Activated effector memory CD4-positive, alpha-beta T cell treated with anti-CD3 and anti-CD28 coated beads, Interleukin-2, amount 50 U/mL, for 16 hours (primary cell): Measurements from ENCODE around the gene PTMA.
"Not testable (repeated sequence)": the region's sequence is repeated elsewhere in the genome, so short reads cannot be mapped to it uniquely, and the experiment has no call there.

Source experiments
- DNase-seq: peaks from one replicate; pipeline ENCODE4 v3.0.0-alpha.2; 2020

The PTMA gene, protein sequence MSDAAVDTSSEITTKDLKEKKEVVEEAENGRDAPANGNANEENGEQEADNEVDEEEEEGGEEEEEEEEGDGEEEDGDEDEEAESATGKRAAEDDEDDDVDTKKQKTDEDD

DNA sequence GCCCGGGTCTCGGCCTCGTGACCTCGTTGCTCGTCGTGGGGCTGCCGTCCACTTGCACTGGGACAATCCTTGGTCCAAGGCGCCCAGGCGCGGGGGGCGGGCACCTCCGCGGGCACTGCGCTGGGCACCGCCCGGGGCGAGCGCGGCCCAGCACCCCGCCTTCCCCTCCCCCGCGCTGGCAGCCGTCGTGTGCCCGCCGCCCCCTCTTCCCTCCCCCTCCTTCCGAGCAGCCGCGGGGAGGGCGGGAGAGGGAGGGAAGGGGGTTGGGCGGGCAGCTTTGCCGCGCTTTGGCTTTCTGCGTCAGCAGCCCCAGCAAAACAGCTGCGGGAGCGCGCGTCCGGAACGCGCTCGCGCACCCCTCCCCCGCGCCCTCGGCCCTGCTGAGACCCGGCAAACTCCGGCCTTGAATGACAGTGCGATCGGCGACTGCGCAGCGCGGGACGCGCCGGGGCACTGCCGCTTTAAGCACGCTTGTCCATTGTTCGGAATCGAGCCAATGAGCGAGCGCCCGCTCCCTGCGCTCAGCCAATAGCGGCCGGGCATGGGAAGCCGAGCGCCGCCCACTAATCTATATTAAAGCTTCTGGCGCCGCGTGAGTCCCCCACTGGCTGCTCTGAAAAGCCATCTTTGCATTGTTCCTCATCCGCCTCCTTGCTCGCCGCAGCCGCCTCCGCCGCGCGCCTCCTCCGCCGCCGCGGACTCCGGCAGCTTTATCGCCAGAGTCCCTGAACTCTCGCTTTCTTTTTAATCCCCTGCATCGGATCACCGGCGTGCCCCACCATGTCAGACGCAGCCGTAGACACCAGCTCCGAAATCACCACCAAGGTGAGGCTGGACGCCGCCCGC, at the start of gene PTMA:
PTMA (plus strand) TSS at position 599 of the 846 bp plus-strand sequence; CDS start at position 781, 182 bp downstream.
- peak; percentile 100 for DNase-seq

DNA sequence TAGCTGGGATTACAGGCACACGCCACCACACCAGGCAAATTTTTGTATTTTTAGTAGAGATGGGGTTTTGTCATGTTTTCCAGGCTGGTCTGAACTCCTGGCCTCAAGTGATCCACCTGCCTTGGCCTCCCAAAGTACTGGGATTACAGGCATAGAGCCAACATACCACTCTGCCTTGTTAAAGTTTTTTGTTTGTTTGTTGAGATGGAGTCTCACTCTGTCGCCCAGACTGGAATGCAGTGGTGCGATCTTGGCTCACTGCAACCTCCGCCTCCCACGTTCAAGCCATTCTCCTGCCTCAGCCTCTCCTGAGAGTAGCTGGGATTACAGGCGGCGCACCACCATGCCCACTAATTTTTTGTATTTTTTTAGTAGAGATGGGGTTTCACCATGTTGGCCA, 48.3 kb upstream of the PTMA start:
- not testable (repeated sequence) for DNase-seq

DNA sequence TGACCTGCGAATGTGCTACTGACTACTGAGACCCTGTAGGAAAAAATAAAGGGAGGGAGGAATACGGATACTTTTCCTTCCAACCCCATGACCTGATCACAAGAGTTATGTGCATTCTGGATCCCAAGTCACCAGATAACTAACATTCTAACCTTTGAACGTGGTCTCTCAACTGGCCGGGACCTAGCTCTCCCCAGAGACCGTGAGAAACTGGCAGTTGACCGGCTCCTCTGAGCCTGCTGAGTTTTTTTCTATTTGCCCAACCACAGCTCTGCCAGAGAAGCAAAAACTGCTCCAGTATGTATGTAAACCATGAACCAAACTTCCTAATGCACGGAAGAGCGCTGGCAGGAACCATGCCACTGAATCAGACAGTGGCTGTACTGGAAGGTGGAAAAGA, 47.5 kb upstream of the PTMA start:
- no peak for DNase-seq

DNA sequence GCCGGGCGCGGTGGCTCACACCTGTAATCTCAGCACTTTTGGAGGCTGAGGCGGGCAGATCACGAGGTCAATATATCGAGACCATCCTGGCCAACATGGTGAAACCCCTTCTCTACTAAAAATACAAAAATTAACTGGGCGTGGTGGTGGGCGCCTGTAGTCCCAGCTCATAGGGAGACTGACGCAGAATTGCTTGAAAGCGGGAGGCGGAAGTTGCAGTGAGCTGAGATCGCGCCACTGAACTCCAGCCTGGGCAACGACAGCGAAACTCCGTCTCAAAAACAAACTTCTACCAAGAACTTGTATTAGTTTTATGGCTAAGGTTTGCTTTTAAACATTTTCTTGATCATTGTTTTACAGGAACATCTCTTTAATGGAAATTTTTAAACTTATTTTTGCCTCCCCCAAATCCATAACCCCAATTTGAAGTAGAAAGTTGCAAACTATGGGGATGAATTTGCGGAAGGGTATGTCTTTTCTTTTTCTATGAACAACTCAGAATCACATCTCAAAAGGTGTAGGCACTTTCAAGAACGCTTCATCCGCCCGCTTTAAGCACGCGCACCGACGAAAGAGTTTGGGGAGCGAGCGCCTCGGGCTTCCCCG, 46.8 kb upstream of the PTMA start:
- no peak for DNase-seq

DNA sequence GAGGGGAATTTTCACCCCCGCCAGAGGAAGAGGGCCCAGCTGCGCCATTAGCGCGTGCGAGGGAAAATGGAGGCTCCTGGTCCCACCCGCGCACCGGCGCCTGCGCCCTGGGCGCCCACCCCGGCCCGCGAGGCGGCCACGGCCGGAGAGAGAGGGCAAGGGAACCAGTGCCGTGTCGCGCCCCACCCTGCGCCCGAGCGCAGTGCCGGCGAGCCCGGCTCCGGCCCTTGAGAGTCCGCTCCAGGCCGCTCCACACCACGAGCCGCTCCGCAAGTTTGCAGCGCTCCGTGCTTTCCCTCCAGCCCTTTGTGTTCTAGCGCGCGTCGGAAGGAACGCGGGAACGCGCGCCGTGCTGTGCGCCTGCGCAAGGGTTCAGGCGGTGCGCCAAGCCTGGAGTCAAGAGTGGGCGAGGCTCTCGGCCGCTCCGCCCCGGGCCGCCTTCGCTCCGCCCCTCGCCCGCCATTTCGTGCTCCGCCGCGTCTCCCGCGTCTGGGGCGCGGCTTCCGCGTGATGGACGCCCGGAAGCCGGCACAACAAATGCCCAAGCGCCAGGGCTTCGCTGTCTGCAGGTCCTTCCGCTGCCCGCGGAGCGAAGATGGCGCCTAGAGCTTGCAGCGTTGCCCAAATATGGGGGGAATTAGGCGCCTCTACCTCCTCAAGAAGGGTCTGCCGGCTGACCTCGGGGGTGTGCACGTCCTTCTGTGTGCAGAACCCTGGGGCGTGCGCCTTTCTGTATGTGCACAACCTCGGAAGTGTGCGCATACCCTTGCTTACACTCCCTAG, 46.1 kb upstream of the PTMA start:
- DNase-seq: peak; percentile 98

DNA sequence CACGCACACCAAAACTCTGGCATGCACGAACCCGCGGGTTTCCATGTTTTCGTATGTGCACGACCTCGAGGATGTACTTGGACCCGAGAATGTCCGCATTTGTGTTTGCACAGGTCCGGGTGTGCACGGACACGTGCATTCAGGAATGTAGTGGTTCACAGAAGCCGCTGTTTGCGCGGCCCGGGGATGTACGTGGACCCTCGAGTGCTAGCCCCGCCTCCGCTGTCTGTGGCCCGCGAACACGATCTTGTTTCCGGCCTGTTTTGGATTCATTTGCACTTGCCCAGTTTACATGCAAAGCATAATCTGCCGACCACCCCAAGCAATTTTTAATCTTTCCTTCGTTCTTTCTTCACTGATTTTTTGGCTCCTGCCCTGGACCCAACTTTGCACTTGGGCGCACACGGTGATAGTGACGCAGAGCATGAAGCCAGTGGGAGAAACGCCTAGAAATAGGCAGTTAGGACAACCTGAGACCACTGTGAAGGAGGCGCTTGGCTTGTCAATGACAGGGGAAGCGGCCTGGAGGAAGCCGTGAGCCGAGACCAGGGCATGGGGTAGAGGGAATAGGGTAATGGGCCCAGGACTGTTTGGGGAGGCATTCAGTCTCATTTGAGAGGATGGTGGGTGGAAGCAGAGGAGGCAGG, 45.4 kb upstream of the PTMA start:
- no peak for DNase-seq

DNA sequence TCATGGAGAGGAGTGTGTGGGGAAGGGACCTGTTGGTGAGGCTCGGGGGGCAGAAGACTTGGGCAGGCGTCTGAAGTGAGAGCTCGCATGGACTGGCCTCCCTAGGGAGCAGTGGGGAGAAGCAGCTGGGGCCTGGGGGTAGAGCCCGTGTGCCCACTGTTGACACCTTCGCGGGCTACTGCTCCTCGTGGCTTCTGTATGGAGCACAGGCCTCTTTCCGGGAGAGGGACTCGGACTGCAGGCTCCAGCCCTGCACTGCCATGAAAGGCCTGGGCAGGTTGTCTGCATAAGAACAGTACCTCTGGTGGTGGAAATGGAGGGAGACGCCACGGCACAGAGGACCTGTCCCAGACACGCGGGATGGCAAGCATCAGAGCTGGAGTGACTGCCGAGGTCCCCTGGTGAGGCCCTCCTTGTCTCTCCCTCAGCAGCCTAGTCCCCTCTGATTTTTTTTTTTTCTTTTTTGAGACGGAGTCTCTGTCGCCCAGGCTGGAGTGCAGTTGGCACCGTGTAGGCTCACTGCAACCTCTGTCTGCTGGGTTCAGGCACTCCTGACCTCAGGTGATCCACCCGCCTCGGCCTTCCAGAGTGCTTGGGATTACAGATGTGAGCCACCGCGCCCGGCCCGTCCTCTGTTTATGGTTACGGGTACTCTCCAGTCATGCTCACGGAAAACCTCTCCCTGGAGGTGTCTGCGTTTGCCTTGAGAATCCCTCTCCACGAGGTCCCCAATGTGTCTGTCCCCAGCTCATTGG, 44.7 kb upstream of the PTMA start:
- DNase-seq: no peak

DNA sequence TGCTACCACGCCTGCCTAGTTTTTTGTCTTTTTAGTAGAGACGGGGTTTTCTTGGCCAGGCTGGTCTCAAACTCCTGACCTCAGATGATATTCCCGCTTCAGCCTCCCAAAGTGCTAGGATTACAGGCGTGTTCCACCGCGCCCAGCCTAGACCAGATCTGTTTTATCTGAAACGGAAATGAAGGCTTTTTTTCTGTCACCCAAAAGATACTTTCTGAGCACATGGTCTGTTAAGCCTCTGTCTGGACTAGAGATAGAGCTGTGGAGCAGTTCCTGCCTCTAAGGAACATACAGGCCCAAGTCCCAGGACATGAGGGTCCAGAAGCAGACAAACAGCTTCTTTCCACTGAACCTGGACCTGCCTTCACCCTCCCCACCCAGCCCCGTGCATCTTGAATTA, 43.6 kb upstream of the PTMA start:
- DNase-seq: no peak

DNA sequence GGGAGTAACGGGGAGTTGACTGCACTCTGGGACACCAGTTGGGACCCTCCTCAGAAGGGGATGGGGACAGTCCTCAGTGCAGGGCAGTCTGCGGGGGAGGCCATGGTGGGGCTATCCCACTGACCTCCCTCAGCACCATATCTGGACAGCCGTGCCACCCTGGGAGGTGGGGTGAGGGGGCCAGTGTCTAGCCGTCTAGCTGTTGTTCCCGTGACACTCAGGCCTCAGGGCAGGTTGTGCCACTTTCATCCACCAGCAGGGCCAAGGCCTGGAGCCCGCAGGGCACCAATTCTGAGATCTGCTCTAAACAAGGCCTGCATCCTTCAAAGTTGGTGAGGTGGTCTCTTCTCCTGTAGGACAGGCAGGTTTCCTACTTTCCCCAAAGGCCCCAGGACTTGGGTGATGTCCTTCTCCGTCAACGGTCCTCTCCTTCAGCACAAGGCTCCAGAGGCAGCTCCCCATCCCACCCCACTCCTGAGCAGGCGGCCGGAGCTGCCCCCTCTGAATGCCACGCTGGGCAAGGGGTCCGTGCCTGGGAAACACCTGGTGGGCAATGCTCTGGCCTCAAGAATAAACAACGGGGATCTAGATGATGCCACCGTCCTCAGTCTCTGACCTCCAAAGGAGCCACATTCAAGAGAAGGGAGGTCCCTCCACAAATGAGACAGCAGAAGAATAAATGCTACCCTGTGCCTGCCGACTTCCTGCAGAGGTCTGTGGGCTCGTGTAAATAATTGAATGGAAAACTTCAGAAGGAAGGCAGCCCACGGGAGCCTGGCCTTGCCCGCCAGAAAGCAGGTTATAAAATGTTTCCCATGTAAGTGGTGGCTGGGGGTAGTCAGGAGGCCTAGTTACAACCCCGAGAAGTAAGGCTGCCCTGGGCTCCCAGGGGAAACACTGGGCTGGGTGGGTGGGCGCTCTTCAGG, 42.8 kb upstream of the PTMA start:
- DNase-seq: no peak

DNA sequence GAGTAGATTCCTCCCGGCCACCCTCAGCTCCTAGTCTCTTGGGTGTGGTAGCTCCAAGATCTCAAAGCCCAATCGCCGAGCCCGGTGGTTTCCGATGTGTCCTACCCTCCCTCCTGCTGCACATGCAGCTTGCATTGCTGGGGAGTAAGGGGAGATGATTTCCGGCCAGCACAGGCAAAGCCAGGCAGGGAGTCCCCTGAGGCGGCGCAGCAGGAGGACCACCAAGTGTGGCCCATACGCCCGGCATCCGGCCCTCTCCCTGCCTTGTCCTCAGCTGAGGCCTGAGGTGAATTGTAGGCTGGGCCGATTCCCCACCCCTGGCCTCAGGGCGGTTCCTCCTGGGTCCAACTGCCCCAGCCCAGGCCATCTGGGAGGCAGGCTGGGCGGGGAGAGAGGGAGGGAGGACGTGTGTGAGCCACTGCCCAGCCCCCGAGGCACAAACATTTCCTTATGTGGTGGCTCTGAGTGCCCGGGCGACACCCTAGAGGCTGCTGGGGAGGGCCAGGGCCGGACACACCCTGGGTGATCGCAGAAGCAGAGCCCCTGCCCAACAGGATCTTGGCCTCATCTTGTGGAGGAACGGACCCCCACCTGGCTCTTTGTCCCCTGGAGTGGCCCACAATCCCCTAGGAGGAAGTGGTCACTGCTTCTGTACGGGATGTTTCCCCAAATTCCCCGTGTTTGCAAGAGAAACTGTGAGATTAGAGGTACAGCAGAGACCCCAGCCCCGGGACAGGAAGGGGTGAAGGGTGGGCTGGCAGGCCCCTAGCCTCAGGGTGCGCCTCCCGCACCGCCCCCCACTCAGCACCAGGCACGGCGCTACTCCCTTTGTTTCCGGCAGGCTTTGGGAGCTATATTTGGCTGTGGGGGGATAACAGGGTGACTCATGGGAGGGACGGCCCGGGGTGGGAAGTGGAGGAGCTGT, 41.9 kb upstream of the PTMA start:
- DNase-seq: no peak

DNA sequence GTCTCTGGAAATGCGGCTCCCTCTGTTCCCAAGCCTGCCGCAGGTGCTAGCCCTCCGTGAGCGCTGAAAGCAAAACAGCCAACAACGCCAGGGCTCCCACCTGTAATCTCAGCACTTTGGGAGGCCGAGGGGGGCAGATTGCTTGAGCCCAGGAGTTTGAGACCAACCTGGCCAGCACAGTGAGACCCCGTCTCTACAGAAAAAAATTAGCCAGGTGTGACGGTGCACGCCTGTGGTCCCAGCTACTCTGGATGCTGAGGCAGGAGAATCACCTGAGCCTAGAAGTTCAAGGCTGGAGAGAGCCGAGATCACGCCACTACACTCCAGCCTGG, 41.3 kb upstream of the PTMA start:
- DNase-seq: no peak

DNA sequence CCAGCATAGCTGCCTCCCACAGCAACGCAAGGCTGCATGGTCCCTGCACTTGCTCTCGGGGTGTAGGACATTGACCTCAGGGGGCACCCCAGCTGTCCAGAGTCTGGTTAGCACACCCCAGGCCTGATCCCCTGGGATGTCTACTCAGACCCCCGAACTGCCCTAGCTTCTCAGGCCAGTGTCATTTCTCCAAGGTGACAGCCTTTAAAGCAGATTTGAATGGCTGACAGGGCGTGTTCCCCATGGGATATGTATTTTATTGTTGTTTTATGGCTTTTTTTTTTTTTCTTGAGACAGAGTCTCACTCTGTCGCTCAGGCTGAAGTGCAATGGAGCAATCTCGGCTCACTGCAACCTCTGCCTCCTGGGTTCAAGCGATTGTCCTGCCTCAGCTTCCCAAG, 40.8 kb upstream of the PTMA start:
- no peak for DNase-seq

DNA sequence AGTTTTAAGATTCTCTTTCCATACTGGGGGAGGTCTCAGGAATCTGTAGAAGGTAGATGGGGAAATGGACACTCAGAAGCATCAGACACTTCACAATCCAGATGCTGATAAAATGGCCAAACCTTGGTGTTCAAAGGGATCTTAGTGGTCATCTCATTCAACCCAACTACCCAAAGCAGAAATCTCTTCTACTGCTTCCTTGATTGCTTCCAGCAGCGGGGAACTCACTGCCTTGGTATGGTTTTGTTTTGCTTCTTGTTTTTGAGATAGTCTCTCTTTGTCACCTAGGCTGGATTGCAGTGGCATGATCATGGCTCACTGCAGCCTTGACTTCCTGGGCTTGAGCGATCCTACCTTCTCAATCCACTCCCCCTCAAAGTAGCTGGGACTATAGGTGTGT, 39.3 kb upstream of the PTMA start:
- no peak for DNase-seq

DNA sequence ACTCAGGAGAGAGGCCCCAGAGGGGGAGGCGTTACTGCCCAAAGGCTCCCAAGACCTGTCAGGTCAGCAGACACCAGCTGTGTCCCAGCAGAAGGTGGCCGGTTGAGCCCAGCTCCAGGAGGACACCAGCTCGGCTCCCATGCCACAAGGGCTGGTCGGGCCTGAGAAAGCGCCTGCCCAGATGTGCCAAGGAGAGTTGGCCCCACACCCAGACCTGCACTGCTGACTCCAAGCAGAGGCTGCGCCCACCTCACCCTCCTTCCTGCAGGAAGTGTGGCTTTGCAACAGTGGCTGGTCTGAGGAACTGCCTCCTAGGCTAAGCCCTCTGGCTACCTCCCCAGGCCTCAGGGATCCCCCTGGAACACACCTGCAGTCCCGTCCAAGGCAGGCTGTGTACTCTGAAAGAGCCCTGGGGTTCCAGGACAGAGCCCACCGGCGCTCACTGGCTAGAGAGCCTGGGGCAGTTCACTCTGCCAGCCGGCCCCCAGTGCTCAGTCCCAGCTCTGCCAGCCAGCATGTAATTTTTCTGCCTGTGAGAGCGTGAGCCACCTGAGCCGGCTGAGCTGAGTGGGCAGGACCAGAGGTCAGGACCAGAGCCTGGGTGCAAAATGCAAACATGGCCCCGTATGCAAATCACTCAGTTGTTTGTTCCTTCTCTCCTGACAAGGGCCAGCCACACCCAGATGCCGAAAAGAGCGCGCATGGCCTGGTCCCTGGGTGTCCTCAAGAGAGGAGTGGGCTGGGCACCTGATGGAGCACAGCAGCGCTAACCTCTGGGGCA, 36.9 kb upstream of the PTMA start:
- no peak for DNase-seq

DNA sequence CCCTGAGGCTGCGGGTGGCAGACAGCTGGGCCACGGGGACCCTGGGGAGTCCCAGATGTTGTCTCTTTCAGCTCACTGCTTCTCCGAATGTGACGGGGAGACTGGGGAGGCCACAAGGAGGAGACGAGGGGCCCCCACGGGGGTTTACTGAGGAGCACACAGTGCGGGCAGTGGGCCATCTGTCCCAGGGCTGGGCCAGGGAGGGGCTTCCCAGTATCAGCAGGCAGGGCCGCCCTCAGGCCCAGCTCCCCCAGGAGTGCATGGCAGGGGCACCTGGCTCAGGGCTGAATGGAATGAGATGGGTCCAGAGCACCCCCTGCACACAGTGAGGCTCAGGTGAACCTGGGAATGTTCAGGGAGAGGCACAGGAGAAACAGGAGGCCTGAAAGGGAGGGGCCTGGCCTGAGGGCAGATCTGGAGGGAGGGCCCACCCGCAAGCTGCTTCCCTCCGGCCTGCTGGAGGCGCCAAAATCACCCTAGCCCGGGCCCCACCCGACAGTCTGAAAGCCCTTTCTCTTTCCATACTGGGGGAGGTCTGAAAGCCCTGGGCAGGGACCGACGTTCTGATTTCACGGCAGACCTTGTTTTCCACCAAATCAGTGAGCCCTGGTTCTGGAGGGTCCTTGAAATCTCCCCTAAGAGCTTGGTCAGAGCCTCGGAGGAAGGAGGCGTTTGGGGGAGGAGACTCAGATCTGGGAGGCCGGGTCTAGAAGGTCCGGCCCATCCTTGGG, 35.5 kb upstream of the PTMA start:
- DNase-seq: no peak

DNA sequence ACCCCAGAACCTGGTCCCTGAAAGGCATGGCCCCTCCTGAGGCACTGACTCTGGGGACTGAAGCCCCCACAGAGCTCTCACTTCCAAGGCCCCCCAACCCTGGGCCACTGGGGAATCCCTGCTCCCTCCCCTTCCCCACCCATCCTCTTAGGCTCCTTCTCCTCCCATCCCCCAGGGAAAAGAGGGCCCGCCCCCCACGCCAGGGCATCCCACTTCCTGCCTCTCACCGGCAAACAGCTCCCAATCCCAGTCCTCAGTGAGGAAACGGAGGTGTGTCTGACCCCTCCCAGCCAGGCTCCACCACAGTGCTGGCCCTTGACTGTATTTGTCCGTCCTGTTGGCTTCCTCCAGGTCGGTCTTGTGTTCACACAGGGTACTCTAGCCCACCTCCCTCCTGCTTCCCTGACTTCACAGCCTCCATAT, 35.0 kb upstream of the PTMA start:
- DNase-seq: no peak

DNA sequence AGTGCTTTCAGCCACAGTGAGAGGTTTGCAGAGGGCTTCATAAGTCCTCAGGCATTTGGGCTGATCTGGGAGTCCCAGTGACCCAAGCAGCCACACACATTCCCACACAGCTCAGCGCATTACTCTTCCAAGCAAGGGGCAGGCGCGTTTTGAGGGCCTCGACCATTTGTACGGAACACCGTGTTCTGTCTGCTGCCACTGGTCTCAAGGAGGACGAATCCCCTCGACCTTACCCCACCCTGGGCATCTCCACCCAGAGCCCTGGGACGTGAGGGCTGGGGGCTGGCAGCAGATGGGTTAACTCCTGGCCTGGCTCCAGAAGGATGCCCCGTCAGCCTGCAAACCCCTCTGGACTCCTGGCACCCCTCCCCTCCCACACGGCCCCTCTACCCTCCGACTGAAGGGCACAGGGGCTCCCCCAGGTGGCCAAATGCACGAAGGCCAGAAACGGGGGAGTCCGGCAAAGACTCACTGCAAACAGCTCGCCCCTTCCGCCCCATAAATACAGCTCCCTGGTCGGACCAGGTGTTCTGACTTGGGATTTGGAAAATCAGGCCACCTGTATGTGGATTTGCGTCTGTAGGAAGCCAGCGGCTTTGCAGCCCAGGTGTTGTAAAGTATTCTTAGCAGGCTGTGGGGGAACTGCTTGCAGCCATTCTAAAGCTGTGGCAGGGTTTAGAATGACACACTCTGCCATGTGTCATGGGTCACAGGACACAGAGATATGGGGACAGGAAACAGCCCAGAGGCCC, 33.6 kb upstream of the PTMA start:
- DNase-seq: peak; percentile 84

DNA sequence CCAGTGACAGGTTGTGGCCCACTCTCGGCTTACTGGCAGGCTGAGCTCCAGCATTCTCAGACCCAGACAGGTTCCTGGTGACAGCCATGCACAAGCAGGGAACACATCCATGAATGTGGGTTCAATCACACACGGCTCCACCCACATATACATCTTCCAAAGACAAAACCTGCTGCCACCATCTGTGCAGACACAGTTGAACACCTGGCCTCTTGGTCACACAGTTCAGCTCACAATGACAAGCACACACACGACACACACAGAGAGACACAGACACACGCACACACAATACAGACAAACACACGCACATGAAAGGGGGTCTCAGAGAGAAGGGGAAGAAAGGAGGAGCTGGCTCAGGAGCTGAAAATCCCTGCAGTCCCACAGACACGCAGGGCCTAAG, 32.1 kb upstream of the PTMA start:
- no peak for DNase-seq
